Left cardiac atrium (tissue), 4 donors: Measurements from ENCODE around the gene CMSS1. TPM values are rescaled to one million over a fixed set of nuclear protein-coding genes. Genes with fewer than 3 reads are reported as not detected.
"Not testable (repeated sequence)": the region's sequence is repeated elsewhere in the genome, so short reads cannot be mapped to it uniquely, and the experiment has no call there.

Experiments
- ATAC-seq, 2 donors: fragments of 200-7000 bp; cut with Tn5 transposase; one replicate each; pipeline ENCODE4 v1.9.1; 2020; ENCODE audit warnings: mild to moderate bottlenecking in 2 of 2, moderate library complexity in 2 of 2
- DNase-seq: peaks from one replicate; pipeline ENCODE4 v3.0.0-alpha.2; 2020
- intact Hi-C, 2 donors: fragments of 100-400 bp; cut with DNase I; formaldehyde crosslinking; loops; one replicate each; pipeline versions ENCODE4 v1.14.1 to v1.15.1; 2022 to 2023
- microRNA-seq, 2 donors: library from miRNA; unstranded; fragments of <30 nt; microRNA quantifications; one replicate each; pipeline ENCODE4 v1.2.0, GENCODE V29; 2020
- total RNA-seq, 2 donors: library from RNA; stranded (reverse); fragmentation: NEBNext Ultra II Directional; extraction: Animal tissue kit (Norgen Biotek cat#: 25700); gene quantifications; one replicate each; pipeline ENCODE4 v1.2.1, GENCODE V29; 2021
- donor health status: DM: no; HTN: yes; CAD: no.
- donor health status: DM: no; HTN: yes; CAD: no; lungs with severe emphysema.
- donor health status: DM: yes; HTN: yes; CAD: no.
- donor health status: Dilated cardiomyopathy.

The CMSS1 gene
- total RNA-seq, 2 donors from 2014 or later: 28.7 to 33.7 TPM

DNA sequence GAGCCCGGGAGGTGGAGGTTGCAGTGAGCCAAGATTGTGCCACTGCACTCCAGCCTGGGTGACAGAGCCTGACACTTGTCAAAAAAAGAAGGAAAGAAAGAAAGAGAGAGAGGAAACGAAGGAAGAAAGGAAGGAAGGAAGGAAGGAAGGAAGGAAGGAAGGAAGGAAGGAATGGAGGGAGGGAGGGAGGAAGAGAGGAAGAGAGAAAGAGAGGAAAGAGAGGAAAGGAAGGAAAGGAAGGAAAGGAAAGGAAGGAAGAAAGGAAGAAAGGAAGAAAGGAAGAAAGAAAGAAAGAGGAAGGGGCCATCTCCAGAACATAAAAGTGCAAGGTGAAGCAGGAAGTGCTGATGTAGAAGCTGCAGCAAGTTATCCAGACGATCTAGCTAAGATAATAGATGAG lies 411.5 kb downstream of the CMSS1 start:
- intact Hi-C loops, ATAC-seq: not testable (repeated sequence)

DNA sequence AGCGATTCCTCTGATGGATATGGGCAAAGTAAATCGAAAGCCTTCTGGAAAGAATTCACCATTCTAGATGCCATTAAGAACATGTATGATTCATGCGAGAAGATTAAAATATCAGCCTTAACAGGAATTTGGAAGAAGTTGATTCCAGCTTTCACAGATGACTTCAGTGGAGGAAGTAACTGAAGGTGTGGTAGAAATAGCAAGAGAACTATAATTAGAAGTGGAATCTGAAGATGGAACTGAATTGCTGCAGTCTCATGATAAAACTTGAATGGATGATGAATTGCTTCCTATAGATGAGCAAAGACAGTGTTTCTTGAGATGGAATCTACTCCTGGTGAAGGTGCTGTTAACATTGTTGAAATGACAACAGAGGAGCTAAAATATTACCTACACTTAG lies 413.0 kb downstream of the CMSS1 start:
- DNase-seq: no peak
- intact Hi-C loops: no loop called here
- ATAC-seq: no peak

More for the DNA sequence above, 411.5 kb downstream of the CMSS1 start:
- DNase-seq: not testable (repeated sequence)

Small RNA genes within 50 kb of the gene (microRNA-seq; reads per million reads assigned to microRNA genes)
- 0 to 0.27 reads per million in 2 donors for gene MIR3921

Other genes starting within 250 kb of the CMSS1 start
- gene COL8A1, start 179.3 kb upstream of the CMSS1 start, total RNA-seq: 10 to 100 TPM; 19.4 to 35.8 TPM